ENCODE data around the gene GRM3. TPM values are rescaled to one million over a fixed set of nuclear protein-coding genes. Genes with fewer than 3 reads are reported as not detected.
A peak's percentile ranks its signal among the peaks of the same experiment; 100 is the strongest.

The GRM3 gene
- total RNA-seq, 6 experiments from 2014 or later = not detected

DNA sequence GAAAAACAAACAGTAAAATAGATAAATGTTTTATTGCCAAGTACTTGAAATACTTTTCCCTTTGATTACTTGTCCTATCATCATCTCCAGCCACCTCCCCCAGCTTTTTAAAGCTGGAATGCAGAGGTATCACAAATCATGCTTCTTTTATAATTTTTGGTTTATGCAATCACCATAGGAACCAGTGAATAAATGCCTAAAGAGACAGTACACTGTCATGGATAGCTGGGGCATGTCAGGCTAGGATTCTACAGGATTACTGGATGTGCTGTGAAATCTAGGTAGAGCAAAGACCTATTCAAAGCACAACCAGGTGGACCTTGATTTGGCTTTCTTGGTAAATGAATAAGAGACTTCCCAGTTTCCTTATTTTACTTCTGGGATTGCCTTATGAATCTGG is 257.2 kb downstream of the GRM3 start:
- DNase-seq = no peak
- Mint-ChIP-seq H3K27me3 (ENCODE audit: insufficient read depth) (no peaks in the 10 kb centered on the region), H3K9me3 (no peaks in the 10 kb centered on the region), H3K4me1 (ENCODE audit: low read depth) (no peaks in the 10 kb centered on the region), H3K4me3 (no peak overlapping the region), H3K27ac (no peak overlapping the region), H3K36me3 (ENCODE audit: low read depth) (no peaks in the 10 kb centered on the region)
- TF ChIP-seq CTCF (IDR thresholded peaks at IDR 0.05) = no peak

GRCh38 chr7:86904949-86905834 is 261.5 kb downstream of the GRM3 start:
- Mint-ChIP-seq H3K27ac (no peak overlapping the region), H3K4me1 (ENCODE audit: low read depth) (no peaks in the 10 kb centered on the region), H3K9me3 (no peaks in the 10 kb centered on the region), H3K36me3 (ENCODE audit: low read depth) (no peaks in the 10 kb centered on the region), H3K4me3 (no peak overlapping the region), H3K27me3 (ENCODE audit: insufficient read depth) (no peaks in the 10 kb centered on the region)
- peak; percentile 72 for TF ChIP-seq CTCF (IDR thresholded peaks at IDR 0.05)
- peak; percentile 16 for DNase-seq

DNA sequence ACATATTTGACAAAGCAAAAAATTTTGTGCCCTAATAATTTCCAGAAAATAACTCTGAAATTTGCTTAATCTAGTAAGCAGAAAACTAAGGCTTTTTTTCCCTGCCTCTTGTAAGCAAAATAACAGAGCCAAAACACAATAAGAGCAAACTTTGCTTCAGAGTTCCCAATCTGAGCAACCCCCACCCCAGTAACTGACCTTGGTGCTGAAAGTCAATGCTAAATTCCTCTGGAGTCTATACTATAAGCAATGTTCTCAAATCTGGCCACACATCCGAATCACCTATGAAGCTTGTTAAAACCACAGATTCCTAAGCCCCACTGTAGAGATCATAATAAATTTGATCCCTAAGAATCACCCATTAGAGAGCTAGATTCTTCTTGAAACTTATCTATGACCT is 265.2 kb downstream of the GRM3 start:
- peaks cover 12% of the 10 kb centered on the region for H3K4me1 Mint-ChIP-seq (ENCODE audit: low read depth)
- TF ChIP-seq CTCF (IDR thresholded peaks at IDR 0.05) = no peak
- H3K4me3 Mint-ChIP-seq = no peak overlapping the region
- no peaks in the 10 kb centered on the region for H3K9me3 Mint-ChIP-seq
- H3K27ac Mint-ChIP-seq = no peak overlapping the region
- H3K36me3 Mint-ChIP-seq (ENCODE audit: low read depth) = no peaks in the 10 kb centered on the region
- H3K27me3 Mint-ChIP-seq (ENCODE audit: insufficient read depth) = peaks cover 2% of the 10 kb centered on the region; the same call in 1 of the 2 replicates
- no peak for DNase-seq

DNA sequence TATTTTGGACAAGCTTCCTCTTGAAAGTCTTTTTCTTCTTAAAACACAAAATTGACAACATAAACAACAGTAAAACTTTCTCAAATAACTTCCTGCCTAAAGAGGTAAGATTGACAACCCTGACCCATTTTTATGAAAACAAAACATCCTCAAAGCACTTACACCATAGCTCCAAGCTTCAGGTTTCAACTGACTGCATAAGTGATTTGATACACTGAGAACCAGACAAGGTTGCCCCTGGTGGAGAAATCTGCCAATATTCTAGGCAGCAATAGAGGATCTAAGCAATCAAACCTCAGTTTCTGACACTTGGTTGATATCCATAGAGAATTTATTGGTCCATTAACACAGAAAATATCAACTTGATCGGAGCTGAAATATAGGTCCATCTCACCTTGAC is 267.9 kb downstream of the GRM3 start:
- Mint-ChIP-seq H3K27me3 (ENCODE audit: insufficient read depth) (peaks cover 2% of the 10 kb centered on the region; the same call in 1 of the 2 replicates), H3K4me3 (no peak overlapping the region), H3K36me3 (ENCODE audit: low read depth) (no peaks in the 10 kb centered on the region), H3K27ac (no peak overlapping the region), H3K4me1 (ENCODE audit: low read depth) (peaks cover 17% of the 10 kb centered on the region), H3K9me3 (no peaks in the 10 kb centered on the region)
- DNase-seq = no peak
- TF ChIP-seq CTCF (IDR thresholded peaks at IDR 0.05) = no peak

- Mint-ChIP-seq H3K36me3 (ENCODE audit: low read depth) (no peaks in the 10 kb centered on the region), H3K27me3 (ENCODE audit: insufficient read depth) (peaks cover 3% of the 10 kb centered on the region), H3K4me1 (ENCODE audit: low read depth) (peaks cover 17% of the 10 kb centered on the region), H3K4me3 (no peak overlapping the region), H3K9me3 (no peaks in the 10 kb centered on the region), H3K27ac (no peak overlapping the region)
- DNase-seq = peak; percentile 41
- TF ChIP-seq CTCF (IDR thresholded peaks at IDR 0.05) = no peak
Measured at GRCh38 chr7:86913709-86914108, 270.0 kb downstream of the GRM3 start.

All from HFFc6 (cell line).